ENCODE measurements around the gene AARSD1. TPM values are rescaled to one million over a fixed set of nuclear protein-coding genes. Genes with fewer than 3 reads are reported as not detected.

Gene AARSD1
- total and polyA plus RNA-seq, 7 experiments from 2014 or later = 45.2 to 86.7 (median 48.5) TPM

DNA sequence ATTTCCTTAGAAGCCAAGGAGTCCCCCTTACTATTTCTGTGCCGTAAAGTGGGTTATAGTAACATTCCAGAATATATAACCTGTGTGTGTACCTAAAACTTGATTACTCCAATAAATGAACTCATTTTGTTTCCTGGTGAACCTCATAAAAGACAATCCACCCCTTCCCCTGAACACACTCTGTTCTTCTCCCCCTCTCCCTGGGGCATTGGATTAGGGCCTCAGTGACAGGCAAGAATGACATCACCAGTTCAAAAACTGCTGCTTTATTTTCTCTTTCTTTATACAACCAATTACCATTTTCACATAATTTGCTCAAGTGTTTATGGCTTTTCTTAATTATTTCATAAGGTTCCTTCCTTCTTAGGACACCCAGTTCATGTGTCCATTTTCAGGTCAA lies 17.4 kb downstream of the AARSD1 start:
- ChIA-PET POLR2A (interaction anchor here (0.6 kb wide), 1 partner anchor 523 kb away, joined by 3 read pairs; no protein-coding TSS in a partner anchor), CTCF (no interaction called here)
- no peak overlapping the region for H3K4me3 Mint-ChIP-seq
- no peaks in the 10 kb centered on the region for H3K4me1 ChIP-seq (ENCODE audit: control insufficient read depth in 2 of 2, insufficient read depth in 2 of 2, low read length in 2 of 2)
- peaks cover 0 to 32% (median 4%) of the 10 kb centered on the region in 3 experiments for H3K36me3 ChIP-seq (ENCODE audit: control insufficient read depth in 2 of 3, insufficient read depth in 3 of 3, low read length in 3 of 3)
- no peaks in the 10 kb centered on the region for H3K9me3 Mint-ChIP-seq
- H3K9me3 ChIP-seq (ENCODE audit: control insufficient read depth in 2 of 3, low read length in 3 of 3) = no peaks in the 10 kb centered on the region
- ATAC-seq (no peak), DNase-seq (no peak)
- H3K36me3 Mint-ChIP-seq = peaks cover 5 to 23% (median 8%) of the 10 kb centered on the region in 5 donors
- intact Hi-C loops (cut with micrococcal nuclease) = no loop called here
- H3K27ac Mint-ChIP-seq = peak overlapping the region in 2 of 9 donors; percentile 4 to 43
- no peak overlapping the region for H3K4me3 ChIP-seq (ENCODE audit: low read length)
- no peaks in the 10 kb centered on the region for H3K27me3 ChIP-seq (ENCODE audit: control insufficient read depth in 2 of 2, insufficient read depth in 2 of 2, low read length in 2 of 2)
- H3K27me3 Mint-ChIP-seq = no peaks in the 10 kb centered on the region
- H3K27ac ChIP-seq (ENCODE audit: low read depth, low read length) = no peak overlapping the region
- no peaks in the 10 kb centered on the region for H3K4me1 Mint-ChIP-seq

GRCh38 chr17:42944211-42944610 lies 20.0 kb downstream of the AARSD1 start:
- H3K36me3 Mint-ChIP-seq = peaks cover under 1 to 6% (median 4%) of the 10 kb centered on the region in 5 donors
- POLR2A ChIA-PET = no interaction called here

DNA sequence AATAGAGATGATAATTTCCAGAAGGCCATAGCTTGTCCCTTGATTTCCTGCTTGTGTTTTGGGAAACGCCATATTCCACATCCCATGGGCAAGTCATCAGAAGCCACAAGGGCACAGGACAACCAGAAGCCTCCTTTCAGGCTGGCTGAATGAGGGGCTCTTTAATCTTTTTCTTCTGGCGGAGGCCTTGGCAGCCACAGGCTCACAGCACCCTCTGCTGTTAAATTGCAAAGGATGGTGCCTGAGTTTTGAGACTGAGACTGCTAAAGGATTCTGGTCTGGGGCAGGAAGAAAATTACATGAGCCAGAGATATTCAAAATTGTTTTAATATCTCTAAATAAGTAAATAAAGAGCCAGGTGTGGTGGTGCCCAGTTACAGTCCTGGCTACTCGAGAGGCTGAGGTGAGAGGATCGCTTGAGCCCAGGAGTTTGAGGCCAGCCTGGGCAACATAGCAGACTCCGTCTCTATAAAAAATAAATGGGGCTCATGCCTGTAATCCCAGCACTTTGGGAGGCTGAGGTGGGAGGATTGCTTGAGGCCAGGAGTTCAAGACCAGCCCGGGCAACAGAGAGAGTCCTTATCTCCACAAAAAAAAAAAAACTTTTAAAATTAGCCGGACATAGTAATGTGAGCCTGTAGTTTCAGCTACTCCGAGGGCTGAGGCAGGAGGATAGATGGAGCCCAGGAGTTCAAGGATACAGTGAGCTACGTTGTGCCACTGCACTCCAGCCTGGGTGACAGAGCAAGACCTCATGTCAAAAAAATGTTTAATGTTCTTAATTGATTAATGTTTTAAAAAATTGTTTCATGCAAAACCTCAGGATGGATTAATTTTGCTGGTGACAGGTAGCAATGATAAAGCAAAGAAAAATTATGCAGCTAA lies 26.3 kb downstream of the AARSD1 start:
- ATAC-seq = peak; percentile 48
- peak in 5 of 9 donors; percentile 2 to 23 (median 9) for DNase-seq

More at GRCh38 chr17:42944211-42944610, 20.0 kb downstream of the AARSD1 start:
- Mint-ChIP-seq H3K4me1 (no peaks in the 10 kb centered on the region), H3K9me3 (no peaks in the 10 kb centered on the region), H3K27ac (no peak overlapping the region), H3K27me3 (peaks cover 0 to 5% (median 0%) of the 10 kb centered on the region in 5 donors), H3K4me3 (no peak overlapping the region)
- DNase-seq (no peak), ATAC-seq (no peak)
- Histone ChIP-seq H3K27me3 (ENCODE audit: control insufficient read depth in 2 of 2, insufficient read depth in 2 of 2, low read length in 2 of 2) (no peaks in the 10 kb centered on the region), H3K9me3 (ENCODE audit: control insufficient read depth in 2 of 3, low read length in 3 of 3) (no peaks in the 10 kb centered on the region), H3K4me1 (ENCODE audit: control insufficient read depth in 2 of 2, insufficient read depth in 2 of 2, low read length in 2 of 2) (no peaks in the 10 kb centered on the region), H3K4me3 (ENCODE audit: low read length) (no peak overlapping the region), H3K27ac (ENCODE audit: low read depth, low read length) (no peak overlapping the region), H3K36me3 (ENCODE audit: control insufficient read depth in 2 of 3, insufficient read depth in 3 of 3, low read length in 3 of 3) (peaks cover 0 to 8% (median under 1%) of the 10 kb centered on the region in 3 experiments)
- CTCF ChIA-PET = no interaction called here
- intact Hi-C loops (cut with micrococcal nuclease) = no loop called here

DNA sequence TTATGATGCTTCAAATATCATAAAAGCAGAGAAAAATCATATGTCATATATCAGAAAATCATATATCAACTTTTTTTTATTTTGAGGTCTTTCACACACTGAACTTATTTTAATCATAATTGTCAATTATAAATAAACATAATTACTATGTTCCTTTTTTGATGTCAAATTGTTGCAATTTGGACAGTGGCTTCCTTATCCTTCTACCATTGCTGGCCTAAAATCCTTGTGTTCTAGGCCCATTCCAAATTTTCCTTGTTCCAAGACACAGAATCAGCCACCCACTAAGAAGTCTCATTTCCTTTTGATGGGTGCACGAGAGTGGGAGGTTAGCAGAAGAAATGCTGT lies 34.8 kb downstream of the AARSD1 start:
- ChIA-PET POLR2A (no interaction called here), CTCF (no interaction called here)
- DNase-seq (no peak), ATAC-seq (no peak)
- Mint-ChIP-seq H3K4me1 (peaks cover 0 to 12% (median 4%) of the 10 kb centered on the region in 7 donors), H3K36me3 (peaks cover 0 to 4% (median 0%) of the 10 kb centered on the region in 5 donors), H3K27me3 (peaks cover 0 to 6% (median 0%) of the 10 kb centered on the region in 5 donors), H3K27ac (peak overlapping the region in 1 of 9 donors; percentile 36), H3K9me3 (no peaks in the 10 kb centered on the region), H3K4me3 (no peak overlapping the region)
- no peak overlapping the region for H3K27ac ChIP-seq (ENCODE audit: low read depth, low read length)
- H3K9me3 ChIP-seq (ENCODE audit: control insufficient read depth in 2 of 3, low read length in 3 of 3) = no peaks in the 10 kb centered on the region
- H3K4me3 ChIP-seq (ENCODE audit: low read length) = no peak overlapping the region
- no peaks in the 10 kb centered on the region for H3K36me3 ChIP-seq (ENCODE audit: control insufficient read depth in 2 of 3, insufficient read depth in 3 of 3, low read length in 3 of 3)
- no peaks in the 10 kb centered on the region for H3K27me3 ChIP-seq (ENCODE audit: control insufficient read depth in 2 of 2, insufficient read depth in 2 of 2, low read length in 2 of 2)
- intact Hi-C loops (cut with micrococcal nuclease) = no loop called here
- no peaks in the 10 kb centered on the region for H3K4me1 ChIP-seq (ENCODE audit: control insufficient read depth in 2 of 2, insufficient read depth in 2 of 2, low read length in 2 of 2)

More for the DNA sequence above, 26.3 kb downstream of the AARSD1 start:
- no peaks in the 10 kb centered on the region for H3K27me3 ChIP-seq (ENCODE audit: control insufficient read depth in 2 of 2, insufficient read depth in 2 of 2, low read length in 2 of 2)
- no peaks in the 10 kb centered on the region for H3K9me3 ChIP-seq (ENCODE audit: control insufficient read depth in 2 of 3, low read length in 3 of 3)
- H3K27ac ChIP-seq (ENCODE audit: low read depth, low read length) = no peak overlapping the region
- no peaks in the 10 kb centered on the region for H3K4me1 ChIP-seq (ENCODE audit: control insufficient read depth in 2 of 2, insufficient read depth in 2 of 2, low read length in 2 of 2)
- intact Hi-C loops (cut with micrococcal nuclease) = no loop called here
- H3K36me3 ChIP-seq (ENCODE audit: control insufficient read depth in 2 of 3, insufficient read depth in 3 of 3, low read length in 3 of 3) = no peaks in the 10 kb centered on the region
- Mint-ChIP-seq H3K27ac (no peak overlapping the region), H3K27me3 (peaks cover 0 to 17% (median 0%) of the 10 kb centered on the region in 5 donors), H3K9me3 (no peaks in the 10 kb centered on the region), H3K4me1 (peaks cover 0 to 2% (median 0%) of the 10 kb centered on the region in 7 donors), H3K36me3 (no peaks in the 10 kb centered on the region), H3K4me3 (no peak overlapping the region)
- ChIA-PET POLR2A (no interaction called here), CTCF (no interaction called here)
- no peak overlapping the region for H3K4me3 ChIP-seq (ENCODE audit: low read length)

DNA sequence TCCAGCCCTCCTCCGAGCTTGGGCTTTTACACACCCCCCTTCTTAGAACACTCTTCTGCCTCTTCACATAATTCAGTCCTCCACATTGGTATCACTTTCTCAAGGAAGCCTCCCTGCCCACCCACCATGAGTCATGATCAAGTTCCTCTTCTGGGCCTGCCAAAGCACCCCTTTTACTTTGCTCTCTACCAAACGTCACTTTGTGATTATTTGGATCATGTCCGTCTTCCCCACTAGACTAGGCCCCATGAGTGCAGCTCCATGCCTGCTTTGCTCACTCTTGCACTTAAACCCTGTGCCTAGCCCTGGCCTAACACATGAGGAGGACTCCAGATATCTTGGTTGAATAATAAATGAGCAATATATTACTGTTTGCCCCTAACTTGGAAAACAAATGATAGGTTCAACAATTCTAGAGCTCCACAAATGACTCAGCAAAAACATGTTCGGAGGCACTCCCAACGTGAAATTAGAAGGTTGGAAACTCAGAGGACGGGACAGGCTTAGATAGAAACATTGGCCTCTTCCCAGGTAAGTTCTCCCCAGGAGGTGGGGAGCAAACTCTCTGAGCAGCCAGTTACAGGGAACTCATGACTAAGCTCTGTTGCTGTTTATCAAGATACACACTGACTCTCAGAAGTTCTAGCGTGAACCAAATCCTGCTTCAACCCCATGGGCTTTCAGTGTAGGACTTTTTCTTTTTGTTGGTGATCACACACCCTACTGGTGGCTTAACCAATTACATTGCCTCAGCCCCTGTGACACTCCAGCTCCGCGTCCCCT lies 35.3 kb downstream of the AARSD1 start:
- Mint-ChIP-seq H3K36me3 (peaks cover 0 to 4% (median 0%) of the 10 kb centered on the region in 5 donors), H3K9me3 (no peaks in the 10 kb centered on the region), H3K4me3 (no peak overlapping the region), H3K27ac (peak overlapping the region in 2 of 9 donors; percentile 2 to 36), H3K27me3 (peaks cover 0 to 4% (median 0%) of the 10 kb centered on the region in 5 donors), H3K4me1 (peaks cover 0 to 12% (median 4%) of the 10 kb centered on the region in 7 donors)
- POLR2A ChIA-PET = no interaction called here
- Histone ChIP-seq H3K27ac (ENCODE audit: low read depth, low read length) (no peak overlapping the region), H3K27me3 (ENCODE audit: control insufficient read depth in 2 of 2, insufficient read depth in 2 of 2, low read length in 2 of 2) (no peaks in the 10 kb centered on the region), H3K36me3 (ENCODE audit: control insufficient read depth in 2 of 3, insufficient read depth in 3 of 3, low read length in 3 of 3) (no peaks in the 10 kb centered on the region), H3K4me3 (ENCODE audit: low read length) (no peak overlapping the region), H3K9me3 (ENCODE audit: control insufficient read depth in 2 of 3, low read length in 3 of 3) (no peaks in the 10 kb centered on the region), H3K4me1 (ENCODE audit: control insufficient read depth in 2 of 2, insufficient read depth in 2 of 2, low read length in 2 of 2) (no peaks in the 10 kb centered on the region)
- intact Hi-C loops (cut with micrococcal nuclease) = no loop called here
- CTCF ChIA-PET = interaction anchor here (0.6 kb wide), 1 partner anchor 34 kb away, joined by 3 read pairs; no protein-coding TSS in a partner anchor
- peak in 2 of 9 donors; percentile 4 to 24 for DNase-seq
- ATAC-seq = peak; percentile 88

- Histone ChIP-seq H3K4me3 (ENCODE audit: low read length) (no peak overlapping the region), H3K9me3 (ENCODE audit: control insufficient read depth in 2 of 3, low read length in 3 of 3) (no peaks in the 10 kb centered on the region), H3K36me3 (ENCODE audit: control insufficient read depth in 2 of 3, insufficient read depth in 3 of 3, low read length in 3 of 3) (no peaks in the 10 kb centered on the region), H3K27ac (ENCODE audit: low read depth, low read length) (no peak overlapping the region), H3K4me1 (ENCODE audit: control insufficient read depth in 2 of 2, insufficient read depth in 2 of 2, low read length in 2 of 2) (no peaks in the 10 kb centered on the region), H3K27me3 (ENCODE audit: control insufficient read depth in 2 of 2, insufficient read depth in 2 of 2, low read length in 2 of 2) (no peaks in the 10 kb centered on the region)
- Mint-ChIP-seq H3K36me3 (peaks cover 0 to 4% (median 0%) of the 10 kb centered on the region in 5 donors), H3K27ac (peak overlapping the region in 1 of 9 donors; percentile 31), H3K27me3 (peaks cover 0 to 25% (median 0%) of the 10 kb centered on the region in 5 donors), H3K4me3 (no peak overlapping the region), H3K9me3 (no peaks in the 10 kb centered on the region), H3K4me1 (peaks cover 0 to 15% (median 4%) of the 10 kb centered on the region in 7 donors)
- POLR2A ChIA-PET = no interaction called here
- ATAC-seq (no peak), DNase-seq (no peak)
- CTCF ChIA-PET = no interaction called here
- intact Hi-C loops (cut with micrococcal nuclease) = no loop called here
These were observed 39.4 kb downstream of the AARSD1 start for GRCh38 chr17:42924891-42925290.
